NCI-H2081 treated with DMSO at 0.1 percent for 48 hours (cell line): Measurements from ENCODE around the gene EBF4.
"Not testable (repeated sequence)": the region's sequence is repeated elsewhere in the genome, so short reads cannot be mapped to it uniquely, and the experiment has no call there.

Source experiments
- DNase-seq: peaks from one replicate; lab custom pipeline; 2025; lab: John Stamatoyannopoulos, UW

The EBF4 gene

DNA sequence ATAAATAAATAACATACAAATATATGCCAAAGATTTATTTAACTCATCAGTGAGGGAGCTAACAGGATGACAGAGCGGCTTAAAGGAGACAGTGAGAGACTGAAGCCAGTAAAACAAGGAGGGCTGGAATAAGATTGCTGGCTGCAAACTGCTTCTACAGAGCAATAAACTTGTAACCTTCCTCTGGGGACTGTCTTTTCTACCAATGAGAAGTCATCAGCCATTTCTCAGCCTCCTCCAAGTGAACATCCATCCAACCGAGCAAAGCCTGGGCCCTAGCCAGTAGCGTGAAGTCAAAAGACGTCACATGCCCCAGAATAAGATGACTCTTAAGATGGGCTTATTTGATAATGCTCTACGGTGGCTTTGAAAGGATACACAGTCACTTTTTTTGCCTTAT is 65.4 kb downstream of the EBF4 start:
- DNase-seq, result no peak

- DNase-seq, result no peak
Measured at GRCh38 chr20:2759143-2759542, 66.6 kb downstream of the EBF4 start.

GRCh38 chr20:2759603-2760296 is 67.2 kb downstream of the EBF4 start:
- no peak for DNase-seq

GRCh38 chr20:2760297-2760951 is 67.8 kb downstream of the EBF4 start:
- DNase-seq, result no peak

GRCh38 chr20:2760952-2761305 is 68.3 kb downstream of the EBF4 start:
- DNase-seq, result no peak

GRCh38 chr20:2761885-2762284 is 69.3 kb downstream of the EBF4 start:
- DNase-seq, result no peak

DNA sequence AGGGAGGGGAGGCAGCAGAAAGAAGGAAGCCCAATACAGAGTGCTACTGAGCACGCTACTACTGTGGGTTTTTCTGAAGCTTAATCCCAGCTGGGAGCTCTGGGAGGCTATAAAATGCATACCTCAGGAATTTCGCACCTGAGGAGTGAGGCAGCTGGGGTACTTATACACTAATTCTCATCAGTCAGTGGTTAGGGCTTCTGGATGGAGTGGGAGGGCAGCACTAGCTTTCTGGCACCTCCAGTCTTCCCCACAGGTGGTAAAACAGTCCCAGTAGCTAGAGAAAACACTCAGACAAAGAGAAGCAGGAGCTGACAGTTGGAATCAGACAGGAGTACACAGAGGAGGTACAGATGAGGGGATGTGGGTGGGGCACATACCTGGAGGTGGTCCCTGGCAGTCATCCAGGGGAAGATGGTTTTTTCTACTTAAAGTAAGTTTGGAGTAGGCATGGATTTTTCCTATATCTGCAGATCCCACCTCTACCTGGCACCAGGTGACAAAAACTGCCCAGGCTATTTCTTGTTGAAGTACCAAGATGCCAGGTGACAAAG is 70.1 kb downstream of the EBF4 start:
- DNase-seq, result no peak

DNA sequence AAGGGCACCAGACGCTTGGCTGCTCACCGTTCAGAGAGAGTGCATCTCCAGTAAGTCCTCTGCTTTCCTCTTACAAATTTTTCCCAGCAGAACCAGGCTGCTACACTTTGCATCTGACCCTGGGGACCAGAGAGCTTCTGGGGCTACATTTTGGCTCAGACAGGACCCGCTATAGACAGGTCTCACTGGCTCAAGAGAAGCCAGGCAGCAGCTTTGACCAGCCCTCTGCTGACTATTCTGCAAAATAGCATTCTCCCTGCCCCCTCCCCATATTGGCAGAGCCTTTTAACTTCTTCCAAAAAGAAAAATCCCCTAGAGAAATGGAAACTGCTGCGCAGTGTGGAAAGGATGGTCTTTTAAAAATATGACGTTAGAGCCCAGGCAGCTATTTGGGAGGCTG is 70.6 kb downstream of the EBF4 start:
- DNase-seq, result no peak

DNA sequence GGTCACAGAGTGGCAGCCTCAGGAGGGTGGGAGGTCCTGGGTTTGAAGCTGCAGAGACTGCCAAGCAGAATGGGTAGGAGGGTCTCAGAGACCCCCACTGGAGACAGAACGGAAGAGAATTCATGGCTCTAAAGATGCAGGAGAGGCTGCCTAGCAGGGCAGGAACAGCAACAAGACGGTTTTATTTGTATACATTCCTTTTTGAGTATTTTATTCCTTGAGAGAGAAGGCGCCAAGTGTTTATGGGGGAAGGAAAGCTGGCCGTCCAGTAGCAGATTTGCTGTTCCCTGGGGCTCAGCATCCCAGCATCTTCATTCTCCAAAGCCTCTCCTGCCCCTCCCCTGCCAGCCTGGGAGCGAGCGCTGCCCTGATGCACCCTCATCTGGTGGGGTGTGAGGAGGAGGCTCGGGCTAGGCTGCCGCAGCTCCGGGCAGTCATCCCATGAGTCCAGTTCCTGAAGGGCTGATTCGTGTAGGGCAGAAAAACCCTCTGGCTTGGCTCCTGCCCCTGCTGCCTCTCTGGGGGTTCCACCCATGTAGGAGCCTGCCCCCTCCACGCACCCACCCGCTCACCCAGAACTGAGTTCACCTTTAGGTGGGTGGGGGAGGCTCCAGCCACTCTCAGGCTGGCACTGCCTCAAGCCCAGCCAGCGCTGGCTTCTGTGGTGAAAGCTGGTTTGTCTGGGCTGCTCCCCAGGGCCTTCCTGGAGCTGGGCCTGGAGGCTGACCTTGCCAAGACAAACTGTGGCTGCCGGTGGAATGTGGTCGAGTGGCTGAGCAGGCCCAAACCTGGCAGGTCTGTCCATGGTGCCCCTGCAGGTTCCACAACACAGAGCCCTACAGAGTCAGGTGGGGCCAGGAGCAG is 75.4 kb downstream of the EBF4 start:
- no peak for DNase-seq

DNA sequence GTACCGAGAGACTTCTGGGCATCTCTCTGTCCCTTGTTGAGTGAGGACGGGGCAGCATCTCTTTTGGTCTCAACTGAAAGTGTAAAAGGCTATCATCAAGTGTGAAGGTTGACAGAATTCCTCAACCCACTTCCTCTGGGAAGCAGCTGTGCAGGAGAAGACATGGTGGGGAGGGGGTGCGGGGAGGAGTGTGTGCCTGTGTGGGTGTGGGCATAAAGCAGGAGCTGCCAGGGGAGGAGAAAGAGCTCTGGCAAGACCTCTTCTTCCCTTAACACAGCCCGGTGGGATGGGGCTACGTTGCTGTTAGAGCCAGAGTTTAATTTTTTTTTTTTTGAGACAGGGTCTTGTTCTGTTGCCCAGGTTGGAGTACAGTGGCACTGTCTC is 76.0 kb downstream of the EBF4 start:
- DNase-seq, result no peak

- not testable (repeated sequence) for DNase-seq
Measured at GRCh38 chr20:2770091-2770490, 77.5 kb downstream of the EBF4 start.

DNA sequence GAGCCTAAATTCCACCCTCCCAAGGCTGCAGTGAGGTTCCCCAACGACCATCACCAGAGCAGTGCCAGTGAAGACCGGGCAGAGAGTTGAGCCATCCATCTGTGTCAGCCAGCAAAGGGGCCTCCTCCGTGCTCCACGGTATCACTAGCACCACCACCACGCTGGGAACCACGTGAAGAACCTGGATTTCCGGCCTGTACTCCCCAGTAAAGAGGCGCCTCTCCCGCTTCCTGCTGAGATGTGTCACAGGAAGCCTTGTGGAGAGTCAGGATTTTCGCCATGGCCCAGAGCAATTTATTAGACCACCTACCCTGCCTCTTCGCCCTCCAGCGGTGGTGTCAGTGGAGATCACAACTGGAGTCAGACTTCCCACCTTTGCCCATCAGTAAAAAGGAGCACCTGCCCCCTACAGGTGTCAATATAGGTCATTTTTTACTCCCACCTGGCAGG is 79.1 kb downstream of the EBF4 start:
- DNase-seq, result no peak

- DNase-seq, result no peak
Measured at GRCh38 chr20:2773812-2774211, 81.2 kb downstream of the EBF4 start.

GRCh38 chr20:2775139-2775538 is 82.6 kb downstream of the EBF4 start:
- DNase-seq, result no peak

DNA sequence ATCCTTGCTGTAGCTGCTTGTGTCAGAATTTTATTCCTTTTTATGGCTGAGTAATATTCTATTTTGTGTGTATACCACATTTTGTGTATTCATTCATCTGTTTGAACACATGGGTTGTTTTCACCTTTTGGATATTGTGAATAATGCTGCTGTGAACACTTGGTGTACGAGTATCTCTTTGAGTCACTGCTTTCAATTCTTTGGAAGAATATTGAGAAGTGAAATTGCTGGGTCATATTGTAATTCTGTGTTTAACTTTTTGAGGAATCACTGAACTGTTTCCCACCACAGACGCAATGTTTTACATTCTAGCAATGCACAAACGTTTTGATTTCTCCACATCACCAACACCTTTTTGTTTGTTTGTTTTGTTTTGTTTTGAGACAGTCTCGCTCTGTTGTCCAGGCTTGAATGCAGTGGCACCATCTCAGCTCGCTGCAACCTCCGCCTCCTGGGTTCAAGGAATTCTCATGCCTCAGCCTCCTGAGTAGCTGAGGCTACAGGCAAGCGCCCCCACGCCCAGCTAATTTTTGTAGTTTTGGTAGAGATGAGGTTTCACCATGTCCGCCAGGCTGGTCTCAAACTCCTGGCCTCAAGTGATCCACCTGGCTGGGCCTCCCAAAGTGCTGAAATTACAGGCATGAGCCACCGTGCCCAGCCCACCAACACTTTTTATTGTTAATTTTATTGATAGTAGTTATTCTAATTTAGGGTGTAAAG is 86.2 kb downstream of the EBF4 start:
- DNase-seq, result no peak

DNA sequence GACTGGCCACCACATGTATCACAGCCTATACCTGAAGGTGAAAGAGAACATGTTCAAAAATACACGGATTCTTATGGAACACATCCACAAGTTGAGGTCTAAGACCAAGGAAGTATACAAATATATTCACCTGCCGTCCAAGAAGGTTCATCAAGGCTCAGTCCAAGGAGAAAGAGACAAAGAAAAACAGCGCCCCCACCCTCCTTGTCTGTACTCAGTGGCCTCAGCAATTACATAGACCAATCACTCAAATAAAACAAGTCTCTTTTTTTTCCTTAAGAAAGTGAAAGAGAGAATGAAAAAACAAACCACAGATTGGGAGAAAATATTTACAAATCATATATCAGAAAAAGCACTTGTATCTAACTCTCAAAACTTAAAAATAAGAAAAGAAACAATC is 88.4 kb downstream of the EBF4 start:
- no peak for DNase-seq

DNA sequence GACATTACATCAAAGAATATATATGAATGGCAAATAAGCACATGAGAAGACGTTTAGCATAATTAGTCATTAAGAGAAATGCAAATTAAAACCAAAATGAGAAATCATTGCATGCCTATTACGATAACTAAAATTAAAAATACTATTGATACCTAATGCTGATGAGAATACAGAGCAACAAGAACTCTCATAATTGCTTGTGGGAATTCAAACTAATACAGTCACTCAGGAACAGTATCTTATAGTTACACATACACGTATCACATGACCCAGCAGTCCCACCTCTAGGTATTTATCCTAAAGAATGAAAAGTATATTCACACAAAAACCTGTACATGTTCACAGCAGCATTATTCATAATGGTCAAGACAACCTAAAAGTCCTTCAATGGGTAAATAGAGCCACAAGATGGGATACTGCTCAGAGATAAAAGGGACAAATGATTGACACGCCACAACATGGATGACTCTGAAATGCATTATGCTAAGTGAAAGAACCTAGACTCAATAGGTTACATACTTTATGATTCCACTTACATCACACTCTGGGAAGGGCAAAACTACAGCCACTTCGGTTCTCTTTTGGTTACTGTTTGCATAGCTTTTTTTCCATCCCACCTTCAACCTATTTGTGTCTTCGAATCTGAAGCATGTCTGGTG is 91.5 kb downstream of the EBF4 start:
- no peak for DNase-seq

- DNase-seq, result no peak
Measured at GRCh38 chr20:2793471-2793870, 100.9 kb downstream of the EBF4 start.

DNA sequence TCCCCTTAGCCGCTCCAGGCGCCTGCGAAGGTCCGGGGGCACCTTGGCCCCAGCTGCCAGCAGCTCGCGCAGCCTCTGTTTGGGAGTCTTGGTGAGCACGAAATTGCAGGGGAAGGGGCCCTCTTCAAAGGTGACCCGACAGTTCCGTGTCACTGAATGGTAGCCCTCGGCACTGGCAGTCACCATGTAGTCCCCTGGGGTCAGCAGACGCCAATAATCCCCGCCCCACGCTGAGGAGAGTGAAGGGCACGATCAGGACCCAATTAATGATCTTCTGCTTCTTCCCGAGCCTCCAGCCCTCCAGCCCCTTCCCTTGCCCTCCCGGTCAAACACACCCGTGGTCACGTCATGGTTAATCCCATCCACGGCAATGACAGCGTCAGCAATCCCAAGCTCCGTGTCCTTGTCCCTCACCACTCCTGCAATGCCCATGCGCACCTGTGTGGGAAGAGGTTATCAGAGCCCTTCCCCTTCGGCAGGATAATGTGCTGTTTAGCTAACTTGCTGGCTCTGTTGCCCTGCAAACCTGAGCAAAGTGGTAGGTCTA is 101.7 kb downstream of the EBF4 start:
- DNase-seq, result no peak

DNA sequence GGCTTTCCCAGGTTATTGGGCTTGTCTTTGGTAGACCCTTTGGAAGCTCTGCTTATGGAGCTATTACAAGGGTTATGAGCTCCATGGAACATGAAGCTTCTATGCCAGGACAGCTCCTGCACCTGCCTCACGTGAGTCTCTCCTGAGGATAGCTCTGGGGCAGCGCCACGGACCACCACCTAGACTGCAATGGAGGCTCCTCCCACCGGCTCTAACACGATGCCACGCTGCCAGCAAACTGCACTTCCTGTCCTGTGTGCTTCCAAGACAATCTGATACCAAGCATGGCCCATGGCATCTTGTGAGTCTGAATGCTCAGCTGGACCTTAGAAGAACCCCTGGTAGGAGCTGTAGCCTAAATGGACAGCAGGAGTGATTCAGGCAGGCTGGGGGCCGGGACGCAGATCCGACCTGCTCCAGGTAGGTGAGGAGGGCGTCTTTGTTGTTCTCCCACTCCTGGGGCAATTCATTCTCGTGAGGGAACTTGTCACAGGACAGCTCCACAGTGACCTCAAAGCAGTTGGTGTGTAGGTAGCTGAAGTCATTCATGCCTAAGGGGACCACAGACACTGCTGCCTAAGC is 102.4 kb downstream of the EBF4 start:
- no peak for DNase-seq

GRCh38 chr20:2795451-2795850 is 102.9 kb downstream of the EBF4 start:
- no peak for DNase-seq
